ENCODE results near the gene P3H3.
A peak's percentile ranks its signal among the peaks of the same experiment; 100 is the strongest.

The P3H3 gene

GRCh38 chr12:6826734-6827436, 1.3 kb upstream of the P3H3 start:
- Histone ChIP-seq H3K4me3 (ENCODE audit: low read depth, low read length) (no peak overlapping the region), H3K27ac (ENCODE audit: extremely low read depth, low read depth, low read length) (no peak overlapping the region; the same call in 1 of the 2 replicates), H3K4me1 (ENCODE audit: control insufficient read depth, insufficient read depth, low read length) (no peaks in the 10 kb centered on the region), H3K9me3 (ENCODE audit: control insufficient read depth, insufficient read depth, low read depth, low read length) (no peaks in the 10 kb centered on the region), H3K36me3 (ENCODE audit: control insufficient read depth in 2 of 2, insufficient read depth in 1 of 2, low read length in 2 of 2) (peaks cover 3 to 25% of the 10 kb centered on the region in 2 experiments; a peak in 1 of 3 replicates)
- ChIA-PET CTCF (interaction anchor here (0.7 to 8.1 kb wide), 14 partner anchors 16 to 459 kb away, joined by 3 to 116 read pairs (median 5); partner anchors contain the start of genes CDCA3, MLF2, TPI1 and USP5), POLR2A (interaction anchor here (0.5 to 6.0 kb wide), 7 partner anchors 19 to 138 kb away, joined by 3 to 55 read pairs (median 6); partner anchors contain the start of genes CDCA3, COPS7A, MLF2 and SPSB2)
- TF ChIP-seq ZNF354C (tag by site-specific recombination; IDR thresholded peaks at IDR 0.05; ENCODE audit: borderline replicate concordance, low read depth) (no peak), ZNF274 (IDR thresholded peaks at IDR 0.05; ENCODE audit: low read length) (no peak), ZNF274 (tag by site-specific recombination; IDR thresholded peaks at IDR 0.05; ENCODE audit: borderline replicate concordance) (no peak), PRDM2 (tag by site-specific recombination; IDR thresholded peaks at IDR 0.05; ENCODE audit: borderline replicate concordance) (0 out of 2 replicates have a peak, but pooled peaks have one; percentile 67), ZNF239 (tag by site-specific recombination; IDR thresholded peaks at IDR 0.05) (no peak), BCL11B (tag by site-specific recombination; IDR thresholded peaks at IDR 0.05; ENCODE audit: low read depth) (no peak), ZNF335 (tag by site-specific recombination; conservative IDR thresholded peaks at IDR 0.05) (no peak), GLIS2 (tag by site-specific recombination; IDR thresholded peaks at IDR 0.05) (0 out of 2 replicates have a peak, but pooled peaks have one; percentile 12), TCF7L2 (IDR thresholded peaks at IDR 0.05; ENCODE audit: borderline replicate concordance, low read depth, low read length) (no peak), ZNF549 (tag by site-specific recombination; IDR thresholded peaks at IDR 0.05) (no peak), KLF16 (tag by site-specific recombination; IDR thresholded peaks at IDR 0.05) (no peak), SCRT2 (tag by site-specific recombination; IDR thresholded peaks at IDR 0.05) (no peak), KLF9 (tag by site-specific recombination; IDR thresholded peaks at IDR 0.05; ENCODE audit: low read depth) (no peak), EGR2 (tag by site-specific recombination; IDR thresholded peaks at IDR 0.05; ENCODE audit: low read depth) (no peak), ZNF423 (tag by site-specific recombination; IDR thresholded peaks at IDR 0.05) (no peak), HOXC10 (CRISPR knock-in tag; IDR thresholded peaks at IDR 0.05) (no peak)
- TF ChIP-seq, protein P1, sequence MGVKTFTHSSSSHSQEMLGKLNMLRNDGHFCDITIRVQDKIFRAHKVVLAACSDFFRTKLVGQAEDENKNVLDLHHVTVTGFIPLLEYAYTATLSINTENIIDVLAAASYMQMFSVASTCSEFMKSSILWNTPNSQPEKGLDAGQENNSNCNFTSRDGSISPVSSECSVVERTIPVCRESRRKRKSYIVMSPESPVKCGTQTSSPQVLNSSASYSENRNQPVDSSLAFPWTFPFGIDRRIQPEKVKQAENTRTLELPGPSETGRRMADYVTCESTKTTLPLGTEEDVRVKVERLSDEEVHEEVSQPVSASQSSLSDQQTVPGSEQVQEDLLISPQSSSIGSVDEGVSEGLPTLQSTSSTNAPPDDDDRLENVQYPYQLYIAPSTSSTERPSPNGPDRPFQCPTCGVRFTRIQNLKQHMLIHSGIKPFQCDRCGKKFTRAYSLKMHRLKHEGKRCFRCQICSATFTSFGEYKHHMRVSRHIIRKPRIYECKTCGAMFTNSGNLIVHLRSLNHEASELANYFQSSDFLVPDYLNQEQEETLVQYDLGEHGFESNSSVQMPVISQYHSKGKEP (tag by site-specific recombination; IDR thresholded peaks at IDR 0.05), result no peak
